Mesendoderm (in vitro differentiated cells): ENCODE results near the gene HIGD2A.

Experiments
- DNase-seq: peaks from one replicate; pipeline ENCODE4 v3.0.0; 2013
- H2AK5ac ChIP-seq: 2 replicates; pipeline ENCODE4 v1.6.1; 2013; ENCODE audit warnings: low read length, inconsistent platforms
- H2BK120ac ChIP-seq: 2 replicates; pipeline ENCODE4 v1.6.1; 2013; ENCODE audit warnings: low read depth, mild to moderate bottlenecking, low read length, moderate library complexity, mixed read lengths
- H2BK15ac ChIP-seq: replicated peaks from 2 replicates; pipeline ENCODE4 v1.6.1; 2013; ENCODE audit warnings: low read depth, mild to moderate bottlenecking, moderate library complexity
- H2BK5ac ChIP-seq: 2 replicates; pipeline ENCODE4 v1.6.1; 2013; ENCODE audit warnings: low read length, inconsistent platforms
- H3K18ac ChIP-seq: 2 replicates; pipeline ENCODE4 v1.6.1; 2013; ENCODE audit warnings: mild to moderate bottlenecking, low read length, mixed read lengths
- H3K23ac ChIP-seq: one replicate; pipeline ENCODE4 v1.6.1; 2013; ENCODE audit warnings: low read length
- H3K27ac ChIP-seq: 2 replicates; pipeline ENCODE4 v1.5.1; 2013; ENCODE audit warnings: low read depth, mild to moderate bottlenecking, inconsistent platforms, low read length, moderate library complexity
- H3K27me3 ChIP-seq: 2 replicates; pipeline ENCODE4 v1.6.1; 2013; ENCODE audit warnings: low read length, control low read depth, mild to moderate bottlenecking, inconsistent platforms; ENCODE audit not compliant: insufficient read depth, poor library complexity
- H3K36me3 ChIP-seq: 2 replicates; pipeline ENCODE4 v1.6.1; 2013; ENCODE audit warnings: low read length, inconsistent platforms; ENCODE audit not compliant: control insufficient read depth, insufficient read depth
- H3K4ac ChIP-seq: one replicate; pipeline ENCODE4 v1.6.1; 2013; ENCODE audit warnings: low read depth, mild to moderate bottlenecking, low read length, moderate library complexity
- H3K4me1 ChIP-seq: 2 replicates; pipeline ENCODE4 v1.6.1; 2013; ENCODE audit warnings: low read depth, low read length, inconsistent platforms; ENCODE audit not compliant: control insufficient read depth
- H3K4me2 ChIP-seq: 2 replicates; pipeline ENCODE4 v1.6.1; 2013; ENCODE audit warnings: low read length
- H3K4me3 ChIP-seq: 2 replicates; pipeline ENCODE4 v1.5.1; 2013; ENCODE audit warnings: mild to moderate bottlenecking, low read length
- H3K56ac ChIP-seq: one replicate; pipeline ENCODE4 v1.6.1; 2013; ENCODE audit warnings: low read length
- H3K79me1 ChIP-seq: 2 replicates; pipeline ENCODE4 v1.6.1; 2013; ENCODE audit warnings: low read length, inconsistent platforms
- H3K79me2 ChIP-seq: 2 replicates; pipeline ENCODE4 v1.6.1; 2013; ENCODE audit warnings: mild to moderate bottlenecking, low read length; ENCODE audit not compliant: control insufficient read depth, insufficient read depth
- H3K9ac ChIP-seq: 2 replicates; pipeline ENCODE4 v1.6.1; 2013; ENCODE audit warnings: low read length, inconsistent platforms
- H4K5ac ChIP-seq: one replicate; pipeline ENCODE4 v1.6.1; 2013; ENCODE audit warnings: low read length
- H4K8ac ChIP-seq: one replicate; pipeline ENCODE4 v1.6.1; 2013; ENCODE audit warnings: low read depth, mild to moderate bottlenecking, control low read depth, low read length, moderate library complexity
- WGBS: extraction: QIAGEN DNeasy Blood & Tissue Kit; methylation state at CpG from one replicate; pipeline ENCODE4 v1.1.7; 2013; ENCODE audit warnings: low lambda C conversion rate, missing lambda C conversion rate; ENCODE audit not compliant: insufficient coverage; ENCODE audit errors: extremely low coverage; 5-methylcytosine and 5-hydroxymethylcytosine counted together

HIGD2A gene

GRCh38 chr5:176383248-176383905 lies 5.2 kb upstream of the HIGD2A start:
- no peak overlapping the region for H4K8ac ChIP-seq
- DNase-seq: no peak
- H3K79me2 ChIP-seq: peaks cover 20% of the 10 kb centered on the region
- H3K9ac ChIP-seq: no peak overlapping the region
- no peak overlapping the region for H2BK120ac ChIP-seq
- no peak overlapping the region for H3K4me3 ChIP-seq
- H3K23ac ChIP-seq: no peak overlapping the region
- no peak overlapping the region for H3K56ac ChIP-seq
- H3K4me2 ChIP-seq: no peak overlapping the region
- peaks cover 2% of the 10 kb centered on the region for H3K4me1 ChIP-seq
- no CpG with 5 or more reads among the region's 15 CpGs for WGBS
- H3K79me1 ChIP-seq: peaks cover 13% of the 10 kb centered on the region
- no peak overlapping the region for H4K5ac ChIP-seq
- no peak overlapping the region for H2AK5ac ChIP-seq
- no peaks in the 10 kb centered on the region for H3K27me3 ChIP-seq
- H3K27ac ChIP-seq: no peak overlapping the region
- H3K18ac ChIP-seq: no peak overlapping the region
- H3K36me3 ChIP-seq: peaks cover 13% of the 10 kb centered on the region
- H2BK15ac ChIP-seq: no peak overlapping the region
- H2BK5ac ChIP-seq: no peak overlapping the region
- H3K4ac ChIP-seq: no peak overlapping the region

- Histone ChIP-seq H2BK5ac (no peak overlapping the region), H3K79me2 (peaks cover 20% of the 10 kb centered on the region), H3K4ac (no peak overlapping the region), H3K9ac (no peak overlapping the region), H2BK120ac (no peak overlapping the region), H2BK15ac (no peak overlapping the region), H3K4me2 (no peak overlapping the region), H3K36me3 (peaks cover 13% of the 10 kb centered on the region), H3K27ac (no peak overlapping the region), H3K18ac (no peak overlapping the region), H2AK5ac (no peak overlapping the region), H3K56ac (no peak overlapping the region), H3K4me1 (peaks cover 2% of the 10 kb centered on the region), H3K79me1 (peaks cover 13% of the 10 kb centered on the region), H3K23ac (no peak overlapping the region), H3K4me3 (no peak overlapping the region), H4K5ac (no peak overlapping the region), H3K27me3 (no peaks in the 10 kb centered on the region), H4K8ac (no peak overlapping the region)
- WGBS: no CpG with 5 or more reads among the region's 9 CpGs
- DNase-seq: no peak
These were observed 4.6 kb upstream of the HIGD2A start for GRCh38 chr5:176383961-176384360.

- WGBS: no CpG with 5 or more reads among the region's 8 CpGs
These were observed 4.1 kb upstream of the HIGD2A start for GRCh38 chr5:176384366-176384930.

GRCh38 chr5:176384991-176385390 lies 3.6 kb upstream of the HIGD2A start:
- no CpG with 5 or more reads among the region's 12 CpGs for WGBS
- peaks cover 2% of the 10 kb centered on the region for H3K4me1 ChIP-seq
- peaks cover 20% of the 10 kb centered on the region for H3K79me2 ChIP-seq

More at GRCh38 chr5:176384366-176384930, 4.1 kb upstream of the HIGD2A start:
- Histone ChIP-seq H3K79me1 (peaks cover 13% of the 10 kb centered on the region), H3K36me3 (peaks cover 13% of the 10 kb centered on the region), H3K4me1 (peaks cover 2% of the 10 kb centered on the region), H3K18ac (no peak overlapping the region), H3K4me3 (no peak overlapping the region), H3K4me2 (no peak overlapping the region), H3K27me3 (no peaks in the 10 kb centered on the region), H3K9ac (no peak overlapping the region), H2AK5ac (no peak overlapping the region), H4K5ac (no peak overlapping the region), H3K4ac (no peak overlapping the region), H2BK15ac (no peak overlapping the region), H3K27ac (no peak overlapping the region), H3K23ac (no peak overlapping the region), H2BK5ac (no peak overlapping the region), H3K79me2 (peaks cover 20% of the 10 kb centered on the region), H4K8ac (no peak overlapping the region), H3K56ac (no peak overlapping the region), H2BK120ac (no peak overlapping the region)
- DNase-seq: no peak

GRCh38 chr5:176386491-176386890 lies 2.1 kb upstream of the HIGD2A start:
- H3K4ac ChIP-seq: no peak overlapping the region
- no peak overlapping the region for H2BK15ac ChIP-seq
- H3K27ac ChIP-seq: no peak overlapping the region
- H3K23ac ChIP-seq: no peak overlapping the region
- H3K79me1 ChIP-seq: peaks cover 13% of the 10 kb centered on the region
- H3K4me1 ChIP-seq: peaks cover 2% of the 10 kb centered on the region
- no peak overlapping the region for H3K18ac ChIP-seq
- H3K79me2 ChIP-seq: peaks cover 20% of the 10 kb centered on the region
- H3K56ac ChIP-seq: peak overlapping the region; percentile 22
- H2BK120ac ChIP-seq: no peak overlapping the region
- no peak overlapping the region for H4K8ac ChIP-seq
- no peak for DNase-seq
- no peak overlapping the region for H2BK5ac ChIP-seq
- no CpG with 5 or more reads among the region's 1 CpG for WGBS
- H3K27me3 ChIP-seq: no peaks in the 10 kb centered on the region
- H3K4me2 ChIP-seq: no peak overlapping the region
- H2AK5ac ChIP-seq: no peak overlapping the region
- H3K9ac ChIP-seq: peak overlapping the region; percentile 51
- H3K4me3 ChIP-seq: no peak overlapping the region
- peaks cover 11% of the 10 kb centered on the region for H3K36me3 ChIP-seq
- H4K5ac ChIP-seq: no peak overlapping the region

More at GRCh38 chr5:176384991-176385390, 3.6 kb upstream of the HIGD2A start:
- H2AK5ac ChIP-seq: no peak overlapping the region
- H2BK120ac ChIP-seq: no peak overlapping the region
- no peaks in the 10 kb centered on the region for H3K27me3 ChIP-seq
- no peak overlapping the region for H3K4me2 ChIP-seq
- no peak overlapping the region for H2BK5ac ChIP-seq
- H3K18ac ChIP-seq: no peak overlapping the region
- DNase-seq: no peak
- H4K5ac ChIP-seq: no peak overlapping the region
- H3K79me1 ChIP-seq: peaks cover 13% of the 10 kb centered on the region
- no peak overlapping the region for H3K56ac ChIP-seq
- no peak overlapping the region for H3K4ac ChIP-seq
- no peak overlapping the region for H3K4me3 ChIP-seq
- H2BK15ac ChIP-seq: no peak overlapping the region
- H4K8ac ChIP-seq: no peak overlapping the region
- H3K27ac ChIP-seq: no peak overlapping the region
- peaks cover 13% of the 10 kb centered on the region for H3K36me3 ChIP-seq
- H3K9ac ChIP-seq: no peak overlapping the region
- H3K23ac ChIP-seq: no peak overlapping the region
